ENCODE data around the gene DHX58. TPM values are rescaled to one million over a fixed set of nuclear protein-coding genes. Genes with fewer than 3 reads are reported as not detected.

The DHX58 gene
- total and polyA plus RNA-seq, 2 donors (not counting 1 experiment from before 2014, with no cell fraction given): 39.7 to 57.6 TPM

DNA sequence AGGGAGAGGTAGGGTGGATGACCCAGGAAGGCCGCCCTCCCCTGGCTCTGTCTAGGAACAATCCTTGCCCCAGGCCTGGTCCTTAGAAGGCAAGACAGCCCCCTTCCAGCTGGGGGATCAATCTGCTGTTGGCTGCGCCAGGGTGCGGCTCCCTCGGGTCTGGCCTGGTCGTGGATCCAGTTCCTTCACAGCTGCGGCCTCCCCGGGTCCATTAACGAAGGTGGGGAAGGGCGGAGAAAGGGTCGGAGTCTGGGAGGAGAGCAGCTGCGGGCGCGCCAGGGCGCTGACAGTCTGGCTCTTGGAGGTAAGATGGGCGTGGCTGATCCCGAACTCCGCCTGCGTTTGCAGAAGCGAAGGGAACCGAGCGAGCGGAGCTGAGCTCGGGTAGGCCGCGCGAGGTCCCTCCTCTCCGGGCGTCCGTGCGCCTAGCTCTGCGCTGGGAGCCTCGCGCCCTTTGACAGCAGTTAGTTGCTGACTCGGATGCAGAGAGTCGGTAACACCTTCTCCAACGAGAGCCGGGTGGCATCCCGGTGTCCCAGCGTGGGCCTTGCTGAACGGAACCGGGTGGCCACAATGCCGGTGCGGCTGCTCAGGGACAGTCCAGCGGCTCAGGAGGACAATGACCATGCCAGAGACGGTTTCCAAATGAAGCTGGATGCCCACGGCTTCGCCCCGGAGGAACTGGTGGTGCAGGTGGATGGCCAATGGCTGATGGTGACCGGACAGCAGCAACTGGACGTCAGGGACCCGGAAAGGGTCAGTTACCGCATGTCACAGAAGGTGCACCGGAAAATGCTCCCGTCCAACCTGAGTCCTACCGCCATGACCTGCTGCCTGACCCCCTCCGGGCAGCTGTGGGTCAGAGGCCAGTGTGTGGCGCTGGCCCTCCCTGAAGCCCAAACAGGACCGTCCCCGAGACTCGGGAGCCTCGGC, 10.1 kb upstream of the DHX58 start, which contains the start of gene HSPB9:
Gene HSPB9 (plus strand): TSS at position 434 of the 933 bp plus-strand sequence. CDS start 47 bp downstream, at position 481.
- H3K4me1 ChIP-seq (ENCODE audit: control insufficient read depth in 2 of 2, insufficient read depth in 2 of 2, low read length in 2 of 2): peaks cover 10 to 16% of the 10 kb centered on the region in 2 donors
- no peak within 1 kb of the TSS for H3K27ac ChIP-seq (ENCODE audit: low read length in 2 of 2)
- no peaks in the 10 kb centered on the region for H3K9me3 ChIP-seq (ENCODE audit: control extremely low read depth in 1 of 3, control insufficient read depth in 2 of 3, insufficient read depth in 1 of 3, low read length in 2 of 3)
- no peak within 1 kb of the TSS for H3K27ac Mint-ChIP-seq
- no peaks in the 10 kb centered on the region for H4K20me1 ChIP-seq (ENCODE audit: control insufficient read depth, insufficient read depth, low read length, poor library complexity, severe bottlenecking)
- TF ChIP-seq, protein P1, sequence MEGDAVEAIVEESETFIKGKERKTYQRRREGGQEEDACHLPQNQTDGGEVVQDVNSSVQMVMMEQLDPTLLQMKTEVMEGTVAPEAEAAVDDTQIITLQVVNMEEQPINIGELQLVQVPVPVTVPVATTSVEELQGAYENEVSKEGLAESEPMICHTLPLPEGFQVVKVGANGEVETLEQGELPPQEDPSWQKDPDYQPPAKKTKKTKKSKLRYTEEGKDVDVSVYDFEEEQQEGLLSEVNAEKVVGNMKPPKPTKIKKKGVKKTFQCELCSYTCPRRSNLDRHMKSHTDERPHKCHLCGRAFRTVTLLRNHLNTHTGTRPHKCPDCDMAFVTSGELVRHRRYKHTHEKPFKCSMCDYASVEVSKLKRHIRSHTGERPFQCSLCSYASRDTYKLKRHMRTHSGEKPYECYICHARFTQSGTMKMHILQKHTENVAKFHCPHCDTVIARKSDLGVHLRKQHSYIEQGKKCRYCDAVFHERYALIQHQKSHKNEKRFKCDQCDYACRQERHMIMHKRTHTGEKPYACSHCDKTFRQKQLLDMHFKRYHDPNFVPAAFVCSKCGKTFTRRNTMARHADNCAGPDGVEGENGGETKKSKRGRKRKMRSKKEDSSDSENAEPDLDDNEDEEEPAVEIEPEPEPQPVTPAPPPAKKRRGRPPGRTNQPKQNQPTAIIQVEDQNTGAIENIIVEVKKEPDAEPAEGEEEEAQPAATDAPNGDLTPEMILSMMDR (IDR thresholded peaks at IDR 0.05): no peak
- TF ChIP-seq EZH2 (IDR thresholded peaks at IDR 0.05; ENCODE audit: borderline replicate concordance, insufficient read depth, low read depth, low read length, poor library complexity, severe bottlenecking): no peak
- H3K4me2 ChIP-seq (replicated peaks; ENCODE audit: low read depth, low read length, poor library complexity, severe bottlenecking): peak within 1 kb of the TSS; percentile 89
- peak within 1 kb of the TSS; percentile 72 for H3K4me3 Mint-ChIP-seq
- CTCF ChIA-PET: interaction anchor here (0.6 to 7.0 kb wide), 4 partner anchors 56 to 202 kb away, joined by 3 to 104 read pairs (median 84); partner anchors contain the start of gene CNP
- H3K4me1 Mint-ChIP-seq: peaks cover 26% of the 10 kb centered on the region
- H2AFZ ChIP-seq (ENCODE audit: insufficient read depth, low read depth, low read length, poor library complexity, severe bottlenecking): peak within 1 kb of the TSS; percentile 84
- ATAC-seq (ENCODE audit: low read depth) (no peak), DNase-seq (no peak)
- H3K27me3 Mint-ChIP-seq: no peaks in the 10 kb centered on the region
- 95% methylated on average over 61 of the region's 61 CpGs for WGBS (ENCODE audit: insufficient coverage)
- no peaks in the 10 kb centered on the region for H3K27me3 ChIP-seq (replicated peaks in 1 of 4; ENCODE audit: control extremely low read depth in 1 of 4, control insufficient read depth in 3 of 4, insufficient read depth in 4 of 4, low read length in 3 of 4)
- H3K36me3 ChIP-seq (replicated peaks in 1 of 2; ENCODE audit: control extremely low read depth in 1 of 2, control insufficient read depth in 1 of 2, extremely low read depth in 1 of 2, insufficient read depth in 2 of 2, low read length in 1 of 2): peaks cover 0 to 26% of the 10 kb centered on the region in 2 experiments
- no peaks in the 10 kb centered on the region for H3K9me3 Mint-ChIP-seq (ENCODE audit: insufficient read depth)
- intact Hi-C loops (cut with micrococcal nuclease): no loop called here
- H3K79me2 ChIP-seq (ENCODE audit: control insufficient read depth, insufficient read depth, low read length): peaks cover 4% of the 10 kb centered on the region
- H3K4me3 ChIP-seq (ENCODE audit: control extremely low read depth in 1 of 5, extremely low read depth in 1 of 5, insufficient read depth in 1 of 5, low read depth in 2 of 5, low read length in 4 of 5): no peak within 1 kb of the TSS
- POLR2A ChIA-PET: interaction anchor here (0.5 to 0.6 kb wide), 2 partner anchors 95 to 222 kb away, joined by 4 to 6 read pairs; no protein-coding TSS in a partner anchor
- H3K9ac ChIP-seq (ENCODE audit: low read length): no peak within 1 kb of the TSS
